HG03354 (cell line): ENCODE measurements around the gene RIOX2.
"Not testable (repeated sequence)": the region's sequence is repeated elsewhere in the genome, so short reads cannot be mapped to it uniquely, and the experiment has no call there.

Experiments
- ATAC-seq: cut with Tn5 transposase; IDR thresholded peaks from one replicate; pipeline ENCODE4 v1.9.1; 2021; ENCODE audit warnings: mild to moderate bottlenecking; ENCODE audit not compliant: unreplicated experiment, poor library complexity, severe bottlenecking

RIOX2 gene

GRCh38 chr3:97971679-97972567, at the start of gene RIOX2:
RIOX2 (minus strand) TSS chr3:97972431; CDS start chr3:97967593, 4,838 bp downstream.
- ATAC-seq = peak; percentile 95

- ATAC-seq = no peak
Observed at GRCh38 chr3:98020412-98020811, 48.2 kb upstream of the RIOX2 start.

GRCh38 chr3:98018301-98018700, 46.1 kb upstream of the RIOX2 start:
- no peak for ATAC-seq

GRCh38 chr3:98014268-98014585, 42.0 kb upstream of the RIOX2 start:
- no peak for ATAC-seq

GRCh38 chr3:98013411-98014267, 41.4 kb upstream of the RIOX2 start:
- ATAC-seq = no peak

GRCh38 chr3:98012979-98013378, 40.7 kb upstream of the RIOX2 start:
- ATAC-seq = no peak

GRCh38 chr3:98010883-98011449, 38.7 kb upstream of the RIOX2 start:
- not testable (repeated sequence) for ATAC-seq

- no peak for ATAC-seq
Observed at GRCh38 chr3:98010194-98010882, 38.1 kb upstream of the RIOX2 start.

GRCh38 chr3:98008855-98009254, 36.6 kb upstream of the RIOX2 start:
- ATAC-seq = peak; percentile 67

- no peak for ATAC-seq
Observed at GRCh38 chr3:98005438-98005837, 33.2 kb upstream of the RIOX2 start.

GRCh38 chr3:98004721-98005120, 32.5 kb upstream of the RIOX2 start:
- no peak for ATAC-seq

GRCh38 chr3:98003306-98003969, 31.2 kb upstream of the RIOX2 start:
- ATAC-seq = peak; percentile 72

- ATAC-seq = no peak
Observed at GRCh38 chr3:98002717-98003116, 30.5 kb upstream of the RIOX2 start.

GRCh38 chr3:97999994-98000393, 27.8 kb upstream of the RIOX2 start:
- no peak for ATAC-seq

GRCh38 chr3:97999103-97999502, 26.9 kb upstream of the RIOX2 start:
- no peak for ATAC-seq

GRCh38 chr3:97996988-97997387, 24.8 kb upstream of the RIOX2 start:
- ATAC-seq = no peak

- no peak for ATAC-seq
Observed at GRCh38 chr3:97994328-97994945, 22.2 kb upstream of the RIOX2 start.

GRCh38 chr3:97993526-97993925, 21.3 kb upstream of the RIOX2 start:
- no peak for ATAC-seq

GRCh38 chr3:97992547-97993173, 20.4 kb upstream of the RIOX2 start:
- ATAC-seq = no peak
